Measurements from ENCODE around the gene HHLA2.

GRCh38 chr3:108354562-108354961, 58.2 kb downstream of the HHLA2 start:
- TF ChIP-seq POLR2AphosphoS5 (IDR thresholded peaks at IDR 0.05; ENCODE audit: borderline replicate concordance, low read depth, low read length) = no peak
- no peak for TF ChIP-seq EZH2 (IDR thresholded peaks at IDR 0.05)
- no peak for TF ChIP-seq FOXP2 (optimal IDR thresholded peaks at IDR 0.05; ENCODE audit: control extremely low read depth, extremely low read length, insufficient read depth)

Measured in SK-N-MC (cell line).